NCI-H345 treated with DMSO at 0.1 percent for 48 hours (cell line): Measurements from ENCODE around the gene CDH13.

ENCODE experiments used
- DNase-seq: peaks from one replicate; lab custom pipeline; 2025; ENCODE audit not compliant: unreplicated experiment; lab: John Stamatoyannopoulos, UW

The CDH13 gene

GRCh38 chr16:83329441-83329840 lies 702.7 kb downstream of the CDH13 start:
- DNase-seq, result no peak

- DNase-seq, result no peak
Measured at GRCh38 chr16:83330251-83330650, 703.5 kb downstream of the CDH13 start.

- DNase-seq, result no peak
Measured at GRCh38 chr16:83335076-83335475, 708.3 kb downstream of the CDH13 start.

GRCh38 chr16:83336603-83337002 lies 709.8 kb downstream of the CDH13 start:
- no peak for DNase-seq

- DNase-seq, result no peak
Measured at GRCh38 chr16:83338138-83338537, 711.4 kb downstream of the CDH13 start.

- DNase-seq, result no peak
Measured at GRCh38 chr16:83338941-83339340, 712.2 kb downstream of the CDH13 start.

- DNase-seq, result no peak
Measured at GRCh38 chr16:83343935-83344366, 717.2 kb downstream of the CDH13 start.

- no peak for DNase-seq
Measured at GRCh38 chr16:83345846-83346640, 719.3 kb downstream of the CDH13 start.

- no peak for DNase-seq
Measured at GRCh38 chr16:83348991-83349390, 722.2 kb downstream of the CDH13 start.

GRCh38 chr16:83350481-83350880 lies 723.7 kb downstream of the CDH13 start:
- DNase-seq, result no peak

- no peak for DNase-seq
Measured at GRCh38 chr16:83351846-83352245, 725.1 kb downstream of the CDH13 start.

- DNase-seq, result no peak
Measured at GRCh38 chr16:83353241-83353640, 726.5 kb downstream of the CDH13 start.

- no peak for DNase-seq
Measured at GRCh38 chr16:83354015-83354414, 727.2 kb downstream of the CDH13 start.

- DNase-seq, result no peak
Measured at GRCh38 chr16:83355570-83356218, 728.9 kb downstream of the CDH13 start.

- peak; percentile 34 for DNase-seq
Measured at GRCh38 chr16:83356266-83356665, 729.5 kb downstream of the CDH13 start.

- DNase-seq, result no peak
Measured at GRCh38 chr16:83356986-83357385, 730.2 kb downstream of the CDH13 start.

GRCh38 chr16:83363521-83363920 lies 736.8 kb downstream of the CDH13 start:
- no peak for DNase-seq

- no peak for DNase-seq
Measured at GRCh38 chr16:83365166-83365565, 738.4 kb downstream of the CDH13 start.

GRCh38 chr16:83366228-83366627 lies 739.5 kb downstream of the CDH13 start:
- no peak for DNase-seq

GRCh38 chr16:83374979-83375378 lies 748.2 kb downstream of the CDH13 start:
- DNase-seq, result no peak

GRCh38 chr16:83389751-83390150 lies 763.0 kb downstream of the CDH13 start:
- no peak for DNase-seq

GRCh38 chr16:83390759-83391158 lies 764.0 kb downstream of the CDH13 start:
- DNase-seq, result no peak

GRCh38 chr16:83392743-83393142 lies 766.0 kb downstream of the CDH13 start:
- DNase-seq, result no peak
